Gastrocnemius medialis (tissue), 4 donors: ENCODE measurements around the gene B4GAT1.

ENCODE experiments used
- CTCF ChIP-seq, 5 experiments: fragments of 450-650 bp in 3 of 5; fragments of 200-600 bp in 2 of 5; sonication (generic) in 2 of 5; IDR thresholded peaks in 4 of 5; conservative IDR thresholded peaks in 1 of 5; 1 replicate in 4 of 5; 2 replicates in 1 of 5; pipeline ENCODE4 v1.5.1; 2016 to 2019; ENCODE audit warnings: antibody characterized with exemption in 5 of 5, mild to moderate bottlenecking in 3 of 5, moderate library complexity in 3 of 5
- POLR2A ChIP-seq, 2 donors: fragments of 450-650 bp; IDR thresholded peaks; one replicate each; pipeline ENCODE4 v1.6.1; 2017; ENCODE audit warnings: antibody characterized with exemption in 2 of 2, mild to moderate bottlenecking in 2 of 2, moderate library complexity in 2 of 2

- TF ChIP-seq CTCF (IDR thresholded peaks at IDR 0.05 in 4 of 5, conservative IDR thresholded peaks at IDR 0.05 in 1 of 5) (no peak), POLR2A (IDR thresholded peaks at IDR 0.05) (no peak)
Observed at GRCh38 chr11:66360406-66361073, 13.1 kb upstream of the B4GAT1 start.
